T-helper 1 cell treated with Interleukin-12 subunit alpha and Interleukin-12 subunit beta and Interleukin-4 antibody, amounts not matched to agents 30 ng/mL and 1 ng/mL, for 36 hours (primary cell): ENCODE measurements around the gene C22orf15. TPM values are rescaled to one million over a fixed set of nuclear protein-coding genes. Genes with fewer than 3 reads are reported as not detected.

Experiments
- intact Hi-C: fragments of 100-400 bp; cut with micrococcal nuclease; formaldehyde crosslinking; loops from one replicate; pipeline ENCODE4 v1.15.1; 2024
- total RNA-seq: library from RNA; stranded (reverse); gene quantifications from 2 replicates; pipeline ENCODE4 v1.2.3, GENCODE V29; 2022

C22orf15 gene
- total RNA-seq, 1 donor from 2014 or later: 0.74 TPM

DNA sequence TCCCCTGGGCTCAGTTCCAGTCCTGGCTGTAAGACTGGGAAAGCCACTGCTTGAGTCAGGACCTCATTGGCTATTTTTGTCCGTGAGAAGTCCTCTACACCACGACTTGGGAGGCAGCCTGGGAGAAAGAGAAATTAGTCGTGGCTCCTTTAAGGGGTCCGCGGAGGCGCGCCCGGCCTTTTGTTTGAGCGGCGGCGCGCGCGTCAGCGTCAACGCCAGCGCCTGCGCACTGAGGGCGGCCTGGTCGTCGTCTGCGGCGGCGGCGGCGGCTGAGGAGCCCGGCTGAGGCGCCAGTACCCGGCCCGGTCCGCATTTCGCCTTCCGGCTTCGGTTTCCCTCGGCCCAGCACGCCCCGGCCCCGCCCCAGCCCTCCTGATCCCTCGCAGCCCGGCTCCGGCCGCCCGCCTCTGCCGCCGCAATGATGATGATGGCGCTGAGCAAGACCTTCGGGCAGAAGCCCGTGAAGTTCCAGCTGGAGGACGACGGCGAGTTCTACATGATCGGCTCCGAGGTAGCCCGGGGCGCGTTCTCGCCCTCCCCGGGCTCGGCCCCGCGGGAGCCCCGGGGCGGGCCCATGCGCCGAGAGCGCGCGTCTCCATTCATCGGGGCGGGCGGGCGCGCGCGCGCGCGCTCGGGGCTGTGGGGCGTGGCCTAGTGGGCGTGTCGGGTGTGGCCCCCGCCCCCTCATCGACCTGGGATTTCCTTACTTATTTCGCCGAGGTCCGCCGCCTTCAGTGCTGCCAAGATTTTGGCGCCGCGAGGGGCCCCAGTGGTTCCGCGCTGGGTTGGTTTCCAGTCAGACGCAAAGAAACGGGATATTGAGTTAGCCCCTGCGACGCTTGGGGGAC is 24.2 kb downstream of the C22orf15 start, which contains the start of gene SMARCB1:
Gene SMARCB1 (plus strand): TSS at position 215 of the 848 bp plus-strand sequence. CDS start 204 bp downstream, at position 419.
- intact Hi-C loops: loop anchor here (1.0 to 2.0 kb wide), 11 partner anchors 15 to 768 kb away; partner anchors contain the start of genes CABIN1, DERL3, GUCD1 and MIF

DNA sequence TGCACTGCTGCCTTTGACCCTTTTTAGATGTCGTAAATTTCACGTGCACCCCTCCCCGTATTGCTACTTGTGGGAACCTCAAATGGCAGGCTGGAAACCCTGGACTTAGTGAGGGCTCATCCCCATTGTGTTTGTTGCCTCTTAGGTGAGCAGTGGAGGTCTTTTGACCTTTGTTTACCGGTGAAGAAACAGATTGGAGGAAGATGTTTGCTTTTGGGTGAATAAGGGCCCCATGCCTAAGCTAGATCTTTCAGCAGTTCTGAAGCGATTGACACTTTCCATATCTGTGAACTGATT is 24.8 kb downstream of the C22orf15 start:
- intact Hi-C loops: loop anchor here (1.0 to 2.0 kb wide), 9 partner anchors 15 to 767 kb away; partner anchors contain the start of genes CABIN1, DERL3, GUCD1 and MIF

DNA sequence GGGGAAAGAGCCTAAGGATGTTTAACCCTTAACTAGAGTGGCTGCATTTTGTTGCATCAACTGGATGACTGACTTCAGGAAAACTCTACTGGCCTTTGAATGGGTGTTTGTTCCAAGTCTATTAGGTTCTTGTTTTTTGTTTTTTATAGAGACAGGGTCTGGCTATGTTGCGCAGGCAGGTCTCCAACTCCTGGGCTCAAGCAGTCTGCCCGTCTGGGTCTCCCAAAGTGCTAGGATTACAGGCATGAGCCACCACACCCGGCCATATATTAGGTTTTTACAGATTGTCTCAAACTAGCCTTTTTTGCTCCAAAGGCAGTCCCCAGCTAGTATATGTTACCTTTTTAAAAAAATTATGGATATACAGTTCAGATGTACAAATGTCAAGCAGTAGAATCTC is 25.1 kb downstream of the C22orf15 start:
- intact Hi-C loops: loop anchor here (1.0 to 2.0 kb wide), 9 partner anchors 16 to 767 kb away; partner anchors contain the start of genes CABIN1, DERL3, GUCD1 and MIF

DNA sequence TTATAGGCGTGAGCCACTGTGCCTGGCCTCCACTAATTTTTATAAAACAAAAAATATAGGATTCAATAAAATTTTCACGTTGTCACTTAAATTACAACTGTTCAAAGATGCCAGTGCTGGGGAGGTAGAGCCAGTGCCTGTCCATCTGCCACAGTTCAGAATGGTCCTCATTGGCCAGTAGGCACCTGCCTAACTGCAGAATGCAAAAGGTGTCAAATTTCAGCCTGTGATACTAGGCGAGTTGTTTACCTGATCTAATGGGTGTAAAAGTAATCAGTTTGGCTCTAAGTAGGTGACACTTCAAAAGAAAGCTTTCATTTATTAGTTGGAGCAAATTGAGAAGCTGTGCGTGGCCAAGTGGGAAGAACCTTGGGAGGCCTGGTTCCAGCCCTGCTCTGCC is 26.3 kb downstream of the C22orf15 start:
- intact Hi-C loops: no loop called here

DNA sequence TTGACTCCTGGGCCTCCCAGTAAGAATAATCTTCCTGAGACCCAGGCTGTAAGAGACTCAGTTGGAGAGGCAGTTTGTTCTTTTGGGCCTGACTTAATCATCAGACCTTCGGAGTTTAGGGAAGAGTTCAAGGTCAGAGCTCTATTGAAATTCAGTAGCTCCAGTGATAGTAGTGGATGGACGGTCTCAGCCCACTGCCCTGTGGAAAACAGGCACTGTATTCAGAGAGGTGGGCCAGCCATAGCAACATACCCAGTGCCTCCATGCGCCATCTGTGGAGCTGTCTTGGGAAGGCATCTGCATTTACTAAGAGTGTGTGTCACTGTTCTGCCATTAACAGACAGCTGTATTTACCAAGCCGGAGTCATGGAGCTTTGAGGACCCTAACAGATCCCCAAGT is 26.8 kb downstream of the C22orf15 start:
- intact Hi-C loops: no loop called here

DNA sequence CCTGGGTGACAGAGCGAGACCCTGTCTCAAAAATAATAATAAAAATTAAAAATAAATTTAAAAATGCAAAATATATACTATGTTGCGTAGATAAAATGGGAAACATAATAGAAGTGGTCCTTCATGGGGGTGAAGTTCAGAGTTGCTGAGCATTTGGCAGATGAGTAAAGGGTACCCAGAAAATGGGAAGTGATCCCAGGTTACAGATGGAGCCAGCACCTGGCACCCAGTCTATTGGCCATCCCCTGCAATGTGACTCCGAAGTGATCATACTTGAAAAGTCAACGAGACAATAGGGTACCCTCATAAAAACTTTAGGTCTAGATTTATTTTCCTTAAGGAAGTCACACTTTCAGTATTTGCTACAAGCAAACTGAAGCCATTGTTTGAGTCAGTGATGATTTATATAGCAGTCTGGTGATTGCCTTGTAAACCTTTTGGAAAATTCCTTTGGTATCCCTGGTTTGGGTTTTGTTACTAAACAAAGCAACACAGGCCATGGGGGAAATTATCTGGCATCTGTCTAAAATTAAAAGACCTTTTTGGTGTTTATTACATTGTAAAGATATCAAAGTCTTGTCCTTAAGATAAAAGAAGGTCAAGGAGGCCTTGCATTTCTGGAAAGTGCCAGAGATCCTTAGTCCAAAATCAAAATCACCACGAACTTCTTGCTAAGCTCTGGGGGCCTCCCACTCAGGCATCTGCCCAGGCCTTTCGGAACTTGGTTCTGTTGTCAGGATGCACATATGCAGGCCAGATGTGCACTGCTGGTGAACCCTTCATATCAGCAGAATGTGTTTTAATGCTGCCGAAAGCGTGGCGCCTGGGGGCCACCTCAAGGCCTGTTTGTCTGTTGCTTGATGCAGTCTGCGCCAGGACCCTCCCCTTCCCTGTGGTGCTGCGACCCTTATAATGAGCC is 28.3 kb downstream of the C22orf15 start:
- intact Hi-C loops: no loop called here

DNA sequence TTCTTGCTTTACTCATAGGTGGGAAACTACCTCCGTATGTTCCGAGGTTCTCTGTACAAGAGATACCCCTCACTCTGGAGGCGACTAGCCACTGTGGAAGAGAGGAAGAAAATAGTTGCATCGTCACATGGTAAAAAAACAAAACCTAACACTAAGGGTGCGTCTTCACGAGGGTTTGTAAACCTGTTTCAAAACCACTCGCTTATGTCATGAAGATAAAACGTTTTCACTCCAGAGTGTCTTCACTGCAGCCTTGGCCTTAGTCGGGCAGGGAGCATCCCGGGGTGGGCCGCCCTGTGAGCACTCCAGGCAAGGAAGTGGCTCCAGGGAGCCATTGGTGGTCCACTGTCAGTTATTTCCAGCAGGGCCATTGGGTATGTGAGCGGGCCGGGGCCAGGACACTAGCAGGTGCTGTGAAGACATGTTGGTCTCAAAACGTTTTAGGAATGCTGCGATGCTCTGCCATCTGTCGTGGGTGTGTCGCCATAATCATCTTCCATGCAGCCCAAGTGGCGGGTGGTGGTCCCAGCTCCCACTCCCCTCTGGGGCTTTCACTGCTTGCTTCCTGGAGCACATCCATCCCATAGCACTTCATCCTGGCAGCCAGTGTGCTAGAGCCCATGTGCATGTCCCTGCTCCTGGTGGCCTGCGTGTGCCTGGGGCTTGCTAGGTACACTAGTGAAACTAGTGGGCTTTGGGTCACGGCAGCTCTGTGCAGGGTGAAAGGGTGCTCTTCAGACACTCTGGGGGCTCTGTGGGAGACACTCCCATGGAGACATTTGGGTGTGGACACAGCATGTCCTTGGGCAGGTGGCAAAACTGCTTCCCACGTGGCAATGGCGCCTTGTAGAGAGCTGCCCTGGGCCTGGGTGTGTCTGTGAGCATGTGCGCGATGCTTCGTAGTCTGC is 29.2 kb downstream of the C22orf15 start:
- intact Hi-C loops: no loop called here

DNA sequence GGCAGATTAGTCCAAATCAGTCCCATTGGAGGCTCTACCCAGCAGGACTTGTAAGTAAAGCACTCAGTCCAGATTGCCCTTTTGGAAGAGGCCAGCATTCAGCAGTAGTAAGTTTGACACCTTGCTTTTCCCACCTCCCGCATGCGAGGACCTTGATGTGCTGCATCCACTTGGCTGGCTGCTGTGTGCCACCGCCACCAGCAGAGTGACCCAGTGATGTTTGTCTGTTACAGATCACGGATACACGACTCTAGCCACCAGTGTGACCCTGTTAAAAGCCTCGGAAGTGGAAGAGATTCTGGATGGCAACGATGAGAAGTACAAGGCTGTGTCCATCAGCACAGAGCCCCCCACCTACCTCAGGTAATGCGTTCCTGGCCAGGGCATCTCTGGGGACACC is 30.5 kb downstream of the C22orf15 start:
- intact Hi-C loops: no loop called here

DNA sequence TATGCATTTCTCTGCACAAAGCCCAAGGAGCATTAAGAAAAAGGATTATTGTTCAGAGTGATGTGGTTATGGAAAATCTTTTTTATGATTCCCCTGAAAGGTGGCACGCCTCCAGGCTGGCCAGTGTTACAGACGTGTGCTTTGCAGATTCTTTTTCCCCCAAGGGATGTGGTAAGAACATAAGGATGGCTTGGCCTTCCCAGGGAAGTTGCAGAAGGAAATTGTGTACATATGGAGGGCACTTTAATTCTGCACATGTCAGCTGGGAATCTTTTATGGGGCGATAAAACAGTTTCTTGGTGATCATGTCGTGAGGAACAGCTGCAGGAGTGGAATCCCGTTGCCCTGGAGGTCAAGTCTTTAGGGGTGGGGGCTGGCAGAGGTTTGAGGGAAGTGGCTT is 33.7 kb downstream of the C22orf15 start:
- intact Hi-C loops: no loop called here

DNA sequence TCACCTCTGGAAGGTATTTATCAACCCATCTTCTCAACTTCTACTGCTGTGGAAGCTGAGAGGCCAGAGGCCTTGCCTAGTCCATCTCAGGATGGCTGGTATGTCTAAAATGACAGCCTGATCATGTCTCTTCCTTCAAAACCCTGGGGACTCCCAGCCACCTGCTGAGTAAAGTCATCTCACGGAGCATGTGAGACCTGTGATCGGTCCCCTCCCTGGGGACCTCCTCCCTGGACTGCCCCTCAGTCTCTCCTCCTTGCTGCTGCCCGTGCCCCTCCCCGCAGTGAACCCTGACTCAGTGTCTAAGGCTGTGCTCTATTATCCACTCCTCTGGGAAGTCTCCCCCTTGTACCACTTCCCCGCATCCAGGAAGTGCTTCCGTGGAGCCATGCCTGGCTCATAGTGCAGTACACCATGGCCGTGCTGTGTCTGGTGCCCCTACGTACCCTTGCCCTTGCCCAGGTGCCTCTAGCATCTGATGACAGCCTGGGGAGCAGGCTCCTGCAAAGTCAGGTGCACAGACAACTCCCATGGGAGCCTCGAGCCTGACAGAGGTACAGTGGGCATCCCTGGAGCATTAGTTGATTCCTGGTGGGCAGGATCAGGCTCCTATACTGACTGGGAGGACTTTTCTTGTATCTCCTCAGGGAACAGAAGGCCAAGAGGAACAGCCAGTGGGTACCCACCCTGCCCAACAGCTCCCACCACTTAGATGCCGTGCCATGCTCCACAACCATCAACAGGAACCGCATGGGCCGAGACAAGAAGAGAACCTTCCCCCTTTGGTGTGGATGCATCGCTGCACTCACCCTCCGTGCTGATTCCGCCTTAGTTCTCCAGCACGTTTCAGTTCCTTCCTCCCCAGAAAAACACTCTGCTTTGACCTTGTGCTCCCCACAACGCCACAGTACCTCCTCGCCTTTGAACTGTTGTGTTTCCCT is 37.8 kb downstream of the C22orf15 start:
- intact Hi-C loops: no loop called here

DNA sequence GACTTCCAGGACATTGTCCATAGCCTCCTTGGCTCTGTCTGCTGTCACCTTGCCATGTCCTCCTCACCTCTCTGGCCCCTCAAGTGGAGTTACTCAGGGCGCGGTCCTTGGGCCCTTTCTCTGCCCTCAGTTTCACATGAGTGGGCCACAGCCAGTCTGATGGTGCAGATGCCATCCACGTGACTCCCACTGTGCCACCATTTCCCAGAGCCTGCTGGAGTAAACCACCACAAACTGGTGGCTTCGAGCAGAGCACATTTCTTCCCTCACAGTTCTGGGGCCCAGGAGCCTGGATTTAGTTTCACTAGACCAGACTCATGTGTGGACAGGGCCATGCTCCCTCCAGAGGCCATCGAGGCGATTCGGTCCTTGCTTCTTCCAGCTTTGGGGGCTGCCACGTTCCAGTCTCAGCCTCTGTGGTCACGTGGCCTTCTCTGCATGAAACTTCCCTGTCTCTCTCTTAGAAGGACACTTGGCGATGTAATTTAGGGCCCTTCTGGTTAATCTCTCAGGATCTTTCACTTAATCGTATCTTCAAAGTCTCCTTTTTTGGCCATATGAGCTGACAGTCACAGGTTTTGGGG is 38.5 kb downstream of the C22orf15 start:
- intact Hi-C loops: no loop called here

DNA sequence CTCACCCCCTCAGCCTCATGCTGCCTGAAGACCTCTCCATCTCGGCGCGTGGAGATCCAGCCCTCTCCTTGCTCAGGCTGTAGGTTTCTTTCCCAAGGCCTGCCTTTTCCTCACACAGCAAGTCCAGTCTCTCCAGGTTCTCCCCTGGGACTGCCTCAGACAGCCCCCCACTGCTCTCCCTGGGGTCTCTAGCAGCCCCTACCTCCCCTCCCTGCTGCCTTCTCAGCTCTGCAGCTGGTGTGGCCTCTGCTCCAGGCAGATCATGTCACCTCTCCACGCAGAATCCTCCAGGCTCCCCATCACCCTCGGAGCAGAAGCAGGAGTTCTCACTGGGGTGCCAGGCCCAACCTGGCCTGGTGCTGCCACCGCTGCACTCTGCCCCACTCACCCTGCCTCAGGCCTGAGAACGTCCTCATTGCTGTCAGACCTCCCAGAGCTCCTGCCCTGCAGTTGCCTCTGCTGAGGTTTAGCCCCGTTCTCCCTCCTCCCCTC is 39.1 kb downstream of the C22orf15 start:
- intact Hi-C loops: no loop called here

DNA sequence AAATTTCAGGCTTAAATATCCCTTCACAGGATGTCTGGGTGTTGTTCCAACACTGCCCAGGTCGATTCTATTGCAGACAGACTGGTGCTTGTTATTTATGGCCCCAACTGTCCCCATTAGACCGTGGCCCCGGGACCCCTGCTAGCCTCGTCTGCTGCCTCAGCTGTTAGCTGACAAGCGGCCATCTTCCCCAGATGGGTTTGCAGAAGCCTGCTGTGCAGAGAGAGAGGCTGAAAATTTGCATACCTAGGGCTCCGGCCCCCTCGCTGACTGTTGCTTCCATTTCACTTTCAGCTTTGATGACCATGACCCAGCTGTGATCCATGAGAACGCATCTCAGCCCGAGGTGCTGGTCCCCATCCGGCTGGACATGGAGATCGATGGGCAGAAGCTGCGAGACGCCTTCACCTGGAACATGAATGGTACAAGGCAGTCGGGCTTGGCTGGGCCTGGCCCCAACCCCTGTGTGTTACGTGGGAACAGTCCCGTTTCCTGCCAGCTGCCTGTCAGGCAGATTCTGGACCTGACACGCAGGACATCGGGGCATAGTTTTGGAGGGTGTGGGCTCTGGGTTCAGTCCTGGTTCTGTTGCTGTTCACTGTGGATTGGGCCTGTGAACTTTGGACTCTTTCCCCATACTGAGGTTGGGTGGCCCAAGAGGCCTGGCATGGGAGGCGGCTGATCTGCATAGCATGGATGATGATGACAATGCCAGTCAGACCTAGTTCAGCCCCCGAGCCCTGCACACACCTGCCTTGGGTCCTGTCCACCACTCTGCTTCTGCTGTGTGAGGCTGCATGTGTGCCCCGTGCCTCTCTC is 40.4 kb downstream of the C22orf15 start:
- intact Hi-C loops: no loop called here

DNA sequence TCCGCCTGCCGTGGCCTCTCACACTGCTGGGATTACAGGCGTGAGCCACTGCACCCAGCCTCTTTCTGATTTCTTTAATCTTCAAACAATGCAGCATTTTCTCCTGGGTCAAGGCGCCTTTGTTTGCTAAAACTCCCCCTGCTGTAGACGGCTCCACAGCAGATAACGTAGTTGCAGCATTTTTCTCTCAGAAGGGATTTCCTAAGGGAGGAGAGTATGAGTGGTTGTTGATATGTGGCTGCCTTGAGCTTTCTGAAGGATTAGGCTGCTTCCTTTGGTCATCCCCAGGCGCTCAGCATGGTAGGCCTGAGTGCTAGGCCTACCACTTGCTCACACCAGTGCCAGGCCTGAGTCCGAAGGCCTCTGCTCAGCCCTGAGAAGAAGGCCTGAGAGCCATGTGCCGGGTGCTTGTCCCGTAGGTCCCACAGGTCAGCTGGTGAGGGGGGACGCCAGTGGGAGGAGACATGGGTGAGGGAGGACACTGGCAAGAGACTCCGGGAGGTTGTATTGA is 42.0 kb downstream of the C22orf15 start:
- intact Hi-C loops: no loop called here

DNA sequence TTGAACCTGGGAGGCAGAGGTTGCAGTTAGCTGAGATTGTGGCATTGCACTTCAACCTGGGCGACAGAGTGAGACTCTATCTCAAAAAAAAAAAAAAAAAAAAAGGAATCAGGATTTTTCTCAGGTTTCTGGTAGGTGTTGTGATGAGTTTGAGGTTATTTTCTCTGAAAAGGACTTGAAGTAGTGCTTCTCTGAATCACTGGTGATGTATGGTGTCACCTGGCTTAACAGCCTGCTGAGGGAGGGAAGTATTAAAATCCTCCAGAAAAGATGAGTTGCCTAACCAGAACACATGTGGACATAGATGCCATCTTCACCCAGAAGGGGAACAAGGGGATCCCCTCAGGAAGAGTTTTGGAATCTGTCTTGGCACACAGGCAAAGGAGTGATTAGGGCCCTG is 44.0 kb downstream of the C22orf15 start:
- intact Hi-C loops: no loop called here

DNA sequence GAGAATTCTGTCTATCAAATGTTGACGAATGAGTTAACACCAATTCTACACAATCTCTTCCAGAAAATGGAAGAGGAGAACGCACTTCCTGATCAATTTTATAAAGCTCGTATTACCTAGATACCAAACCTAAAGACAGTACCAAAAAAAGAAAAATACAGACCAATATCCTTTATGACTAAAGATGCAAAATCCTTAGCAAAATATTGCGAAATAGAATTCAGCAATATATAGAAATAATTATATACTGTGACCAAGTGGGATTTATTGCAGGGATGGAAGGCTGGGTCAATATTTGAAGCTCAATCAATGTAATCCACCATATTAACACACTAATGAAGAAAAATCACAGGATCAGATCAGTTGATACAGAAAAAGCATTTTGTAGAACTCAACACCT is 49.6 kb downstream of the C22orf15 start:
- intact Hi-C loops: no loop called here
